IPS-NIHi7 (cell line): Measurements from ENCODE around the gene ATG14.
"Not testable (repeated sequence)": the region's sequence is repeated elsewhere in the genome, so short reads cannot be mapped to it uniquely, and the experiment has no call there.

Source experiments
- DNase-seq: peaks from one replicate; pipeline ENCODE4 v3.0.0; 2012; ENCODE audit warnings: mixed read lengths; ENCODE audit errors: extremely low spot score

The ATG14 gene

GRCh38 chr14:55411426-55412389, at the start of gene ATG14:
Gene ATG14, minus strand, starts transcription at chr14:55411830. Its CDS starts 8 bp downstream, at chr14:55411822.
- DNase-seq = peak; percentile 97

GRCh38 chr14:55458800-55459515, 47.3 kb upstream of the ATG14 start:
- DNase-seq = no peak

- no peak for DNase-seq
Measured at GRCh38 chr14:55457496-55457895, 45.9 kb upstream of the ATG14 start.

GRCh38 chr14:55456411-55456810, 44.8 kb upstream of the ATG14 start:
- DNase-seq = not testable (repeated sequence)

- no peak for DNase-seq
Measured at GRCh38 chr14:55454264-55455002, 42.8 kb upstream of the ATG14 start.

GRCh38 chr14:55451950-55452349, 40.3 kb upstream of the ATG14 start:
- DNase-seq = no peak

- no peak for DNase-seq
Measured at GRCh38 chr14:55451398-55451797, 39.8 kb upstream of the ATG14 start.

GRCh38 chr14:55450987-55451386, 39.4 kb upstream of the ATG14 start:
- DNase-seq = no peak

- no peak for DNase-seq
Measured at GRCh38 chr14:55450539-55450938, 38.9 kb upstream of the ATG14 start.

- no peak for DNase-seq
Measured at GRCh38 chr14:55450124-55450523, 38.5 kb upstream of the ATG14 start.

GRCh38 chr14:55449116-55449515, 37.5 kb upstream of the ATG14 start:
- no peak for DNase-seq

GRCh38 chr14:55448141-55448614, 36.5 kb upstream of the ATG14 start:
- no peak for DNase-seq

GRCh38 chr14:55446833-55447232, 35.2 kb upstream of the ATG14 start:
- no peak for DNase-seq

GRCh38 chr14:55446127-55446736, 34.6 kb upstream of the ATG14 start:
- peak; percentile 68 for DNase-seq

GRCh38 chr14:55441286-55441685, 29.7 kb upstream of the ATG14 start:
- DNase-seq = no peak

GRCh38 chr14:55440385-55440784, 28.8 kb upstream of the ATG14 start, which contains the start of gene TBPL2:
Gene TBPL2, minus strand, starts transcription at chr14:55440616. Its CDS starts 167 bp downstream, at chr14:55440449.
- DNase-seq = peak; percentile 78

- no peak for DNase-seq
Measured at GRCh38 chr14:55438066-55438683, 26.5 kb upstream of the ATG14 start.

- no peak for DNase-seq
Measured at GRCh38 chr14:55436931-55437330, 25.3 kb upstream of the ATG14 start.

- no peak for DNase-seq
Measured at GRCh38 chr14:55436519-55436918, 24.9 kb upstream of the ATG14 start.

- no peak for DNase-seq
Measured at GRCh38 chr14:55434805-55435174, 23.2 kb upstream of the ATG14 start.
